Peyer's patch (tissue), 4 donors: ENCODE measurements around the gene SUMO3. TPM values are rescaled to one million over a fixed set of nuclear protein-coding genes. Genes with fewer than 3 reads are reported as not detected.

Experiments used
- DNase-seq, 3 donors: peaks; one replicate each; pipeline ENCODE4 v3.0.0-alpha.2; 2017 to 2019
- H3K27ac ChIP-seq, 4 donors: fragments of 200-600 bp; sonication (generic); one replicate each; pipeline ENCODE4 v1.5.1; 2016 to 2019
- H3K27me3 ChIP-seq, 2 donors: fragments of 200-600 bp; sonication (generic); one replicate each; pipeline ENCODE4 v1.5.1; 2019
- H3K36me3 ChIP-seq, 3 donors: fragments of 200-600 bp; sonication (generic); one replicate each; pipeline ENCODE4 v1.5.1; 2016 to 2019
- H3K4me1 ChIP-seq, 4 donors: fragments of 200-600 bp; sonication (generic); one replicate each; pipeline ENCODE4 v1.5.1; 2016 to 2019
- H3K4me3 ChIP-seq, 4 donors: fragments of 200-600 bp; sonication (generic); 1 replicate in 3 of 4; 2 replicates in 1 of 4; pipeline ENCODE4 v1.5.1; 2016 to 2019; ENCODE audit warnings: mild to moderate bottlenecking in 1 of 4
- H3K9me3 ChIP-seq, 4 donors: fragments of 200-600 bp; sonication (generic); one replicate each; pipeline ENCODE4 v1.5.1; 2016 to 2019; ENCODE audit warnings: mild to moderate bottlenecking in 1 of 4
- POLR2A ChIP-seq, 2 donors: fragments of 450-650 bp; IDR thresholded peaks; one replicate each; pipeline ENCODE4 v1.5.1; 2017; ENCODE audit warnings: antibody characterized with exemption in 2 of 2, mild to moderate bottlenecking in 2 of 2, moderate library complexity in 2 of 2
- total RNA-seq, 4 donors: library from RNA; depleted of rRNA; stranded (reverse); fragments of >200 nt; gene quantifications; one replicate each; pipeline ENCODE4 v1.1.0, GENCODE V29; 2016
- TF ChIP-seq, protein P1 (sequence below), 6 experiments: fragments of 450-650 bp in 4 of 6; fragments of 200-600 bp in 2 of 6; sonication (generic) in 1 of 6; IDR thresholded peaks; one replicate each; pipeline ENCODE4 v1.5.1; 2017 to 2019; ENCODE audit warnings: antibody characterized with exemption in 6 of 6, mild to moderate bottlenecking in 3 of 6, moderate library complexity in 1 of 6

The SUMO3 gene
- total RNA-seq, 4 donors from 2014 or later: 42.6 to 57.6 (median 49.8) TPM

DNA sequence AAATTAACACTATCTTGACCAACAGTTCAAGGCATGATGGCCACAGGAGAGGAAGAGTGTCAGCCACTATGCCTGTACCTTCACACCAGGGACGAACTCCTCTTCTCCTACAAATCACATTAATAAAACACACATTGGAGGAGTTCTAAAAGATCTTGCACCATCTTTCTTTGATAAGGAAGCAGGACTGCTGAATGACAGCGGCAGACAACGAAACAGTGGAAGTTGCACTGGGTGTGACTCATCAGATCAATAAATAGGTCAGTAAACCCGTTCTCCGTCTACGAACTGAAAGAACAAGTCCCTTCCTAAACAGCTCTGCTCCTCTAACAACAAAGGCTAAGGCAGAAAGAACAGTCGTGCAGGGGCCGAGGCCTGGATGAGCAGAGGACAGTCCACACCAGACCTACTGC lies 39.4 kb downstream of the SUMO3 start:
- no peak for TF ChIP-seq POLR2A (IDR thresholded peaks at IDR 0.05)
- TF ChIP-seq, protein P1, sequence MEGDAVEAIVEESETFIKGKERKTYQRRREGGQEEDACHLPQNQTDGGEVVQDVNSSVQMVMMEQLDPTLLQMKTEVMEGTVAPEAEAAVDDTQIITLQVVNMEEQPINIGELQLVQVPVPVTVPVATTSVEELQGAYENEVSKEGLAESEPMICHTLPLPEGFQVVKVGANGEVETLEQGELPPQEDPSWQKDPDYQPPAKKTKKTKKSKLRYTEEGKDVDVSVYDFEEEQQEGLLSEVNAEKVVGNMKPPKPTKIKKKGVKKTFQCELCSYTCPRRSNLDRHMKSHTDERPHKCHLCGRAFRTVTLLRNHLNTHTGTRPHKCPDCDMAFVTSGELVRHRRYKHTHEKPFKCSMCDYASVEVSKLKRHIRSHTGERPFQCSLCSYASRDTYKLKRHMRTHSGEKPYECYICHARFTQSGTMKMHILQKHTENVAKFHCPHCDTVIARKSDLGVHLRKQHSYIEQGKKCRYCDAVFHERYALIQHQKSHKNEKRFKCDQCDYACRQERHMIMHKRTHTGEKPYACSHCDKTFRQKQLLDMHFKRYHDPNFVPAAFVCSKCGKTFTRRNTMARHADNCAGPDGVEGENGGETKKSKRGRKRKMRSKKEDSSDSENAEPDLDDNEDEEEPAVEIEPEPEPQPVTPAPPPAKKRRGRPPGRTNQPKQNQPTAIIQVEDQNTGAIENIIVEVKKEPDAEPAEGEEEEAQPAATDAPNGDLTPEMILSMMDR (IDR thresholded peaks at IDR 0.05): no peak
- Histone ChIP-seq H3K4me3 (no peak overlapping the region), H3K4me1 (peaks cover 0 to 16% (median 0%) of the 10 kb centered on the region in 4 donors), H3K27ac (peak overlapping the region in 1 of 4 donors; percentile 5), H3K36me3 (peaks cover 0 to 33% (median 0%) of the 10 kb centered on the region in 3 donors), H3K9me3 (no peaks in the 10 kb centered on the region), H3K27me3 (no peaks in the 10 kb centered on the region)
- DNase-seq: peak in 1 of 3 donors; percentile 64

DNA sequence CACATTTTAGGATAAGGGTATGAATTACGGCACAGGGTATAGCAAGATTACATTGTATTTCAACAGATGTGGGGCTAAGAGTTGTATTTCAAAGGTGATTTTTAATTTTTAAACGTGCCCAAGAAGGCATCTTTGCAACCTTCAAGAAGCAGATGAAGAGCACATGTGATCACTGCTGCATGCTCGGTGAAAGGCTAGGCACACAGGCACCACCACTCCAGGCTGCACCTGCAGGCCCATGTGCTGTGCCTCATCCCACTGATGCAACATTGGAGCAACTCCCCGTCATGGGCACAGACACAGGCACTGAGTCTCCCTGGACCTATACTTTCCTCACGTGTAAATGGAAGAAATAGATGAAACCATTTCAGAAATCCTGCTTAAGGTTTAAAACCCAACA lies 39.8 kb downstream of the SUMO3 start:
- Histone ChIP-seq H3K27ac (peak overlapping the region in 1 of 4 donors; percentile 5), H3K36me3 (peaks cover 0 to 37% (median 0%) of the 10 kb centered on the region in 3 donors)
- TF ChIP-seq, protein P1 (IDR thresholded peaks at IDR 0.05): no peak
- TF ChIP-seq POLR2A (IDR thresholded peaks at IDR 0.05): no peak

DNA sequence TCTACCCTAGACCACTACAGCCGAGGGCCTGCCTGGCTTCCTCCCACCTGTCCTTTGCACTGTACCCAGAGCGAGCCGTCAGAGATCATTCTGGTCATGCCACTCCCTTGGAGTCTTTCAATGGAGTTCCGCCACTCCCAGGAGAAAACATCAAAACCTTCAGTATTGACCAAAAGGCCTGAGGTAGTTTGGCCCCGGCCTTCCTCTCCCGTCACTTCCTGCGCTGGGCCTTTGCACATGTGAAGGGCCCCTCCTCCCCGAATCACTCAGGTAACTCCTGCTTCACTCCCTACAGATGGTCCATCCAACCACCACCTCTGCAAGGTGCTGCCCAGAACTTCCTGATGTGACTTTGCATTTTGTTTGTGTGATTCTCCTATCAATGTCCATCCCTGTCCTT lies 42.9 kb downstream of the SUMO3 start:
- Histone ChIP-seq H3K27me3 (no peaks in the 10 kb centered on the region), H3K4me3 (no peak overlapping the region), H3K9me3 (no peaks in the 10 kb centered on the region), H3K27ac (no peak overlapping the region), H3K4me1 (peaks cover 0 to 16% (median 0%) of the 10 kb centered on the region in 4 donors), H3K36me3 (peaks cover 0 to 64% (median 0%) of the 10 kb centered on the region in 3 donors)
- DNase-seq: no peak
- TF ChIP-seq, protein P1 (IDR thresholded peaks at IDR 0.05): no peak
- TF ChIP-seq POLR2A (IDR thresholded peaks at IDR 0.05): no peak

More for the DNA sequence above, 39.8 kb downstream of the SUMO3 start:
- no peaks in the 10 kb centered on the region for H3K27me3 ChIP-seq
- H3K9me3 ChIP-seq: no peaks in the 10 kb centered on the region
- DNase-seq: no peak
- no peak overlapping the region for H3K4me3 ChIP-seq
- H3K4me1 ChIP-seq: peaks cover 0 to 16% (median 0%) of the 10 kb centered on the region in 4 donors

DNA sequence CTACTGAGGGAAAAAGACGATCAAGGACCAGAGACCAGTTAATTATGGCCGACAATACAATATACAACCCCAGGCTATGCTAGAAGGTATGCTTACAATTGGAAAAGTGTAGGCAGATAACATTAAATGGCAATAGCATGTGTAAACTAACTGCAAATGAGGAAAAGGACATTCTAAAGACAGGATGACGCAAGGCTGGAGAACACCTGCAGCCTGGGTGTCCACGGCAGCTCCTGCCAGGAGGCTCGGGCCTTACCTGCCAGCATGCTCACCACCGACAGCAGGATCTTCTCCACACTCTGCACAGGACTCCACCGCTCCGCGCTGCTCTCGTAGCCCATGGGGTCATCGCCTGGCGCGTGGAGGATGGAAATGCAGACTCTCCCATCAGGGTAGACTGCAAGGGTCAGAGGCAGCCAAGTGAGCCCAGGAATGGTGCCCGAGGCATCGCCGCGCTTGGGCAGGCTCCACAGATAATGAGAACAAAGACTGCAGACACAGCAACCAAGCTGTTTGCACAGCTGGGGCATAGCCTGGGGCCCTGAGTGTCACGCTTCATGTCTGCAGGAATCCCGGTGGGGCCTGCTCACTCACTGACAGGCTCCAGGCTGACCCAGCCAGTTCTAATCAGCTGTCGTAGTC lies 44.5 kb downstream of the SUMO3 start:
- H3K36me3 ChIP-seq: peaks cover 0 to 70% (median 0%) of the 10 kb centered on the region in 3 donors
- no peak overlapping the region for H3K4me3 ChIP-seq
- no peak for TF ChIP-seq POLR2A (IDR thresholded peaks at IDR 0.05)
- TF ChIP-seq, protein P1 (IDR thresholded peaks at IDR 0.05): no peak
- H3K4me1 ChIP-seq: peaks cover 0 to 4% (median 0%) of the 10 kb centered on the region in 4 donors
- H3K27ac ChIP-seq: no peak overlapping the region
- H3K9me3 ChIP-seq: no peaks in the 10 kb centered on the region
- H3K27me3 ChIP-seq: no peaks in the 10 kb centered on the region
- peak in 1 of 3 donors; percentile 32 for DNase-seq

DNA sequence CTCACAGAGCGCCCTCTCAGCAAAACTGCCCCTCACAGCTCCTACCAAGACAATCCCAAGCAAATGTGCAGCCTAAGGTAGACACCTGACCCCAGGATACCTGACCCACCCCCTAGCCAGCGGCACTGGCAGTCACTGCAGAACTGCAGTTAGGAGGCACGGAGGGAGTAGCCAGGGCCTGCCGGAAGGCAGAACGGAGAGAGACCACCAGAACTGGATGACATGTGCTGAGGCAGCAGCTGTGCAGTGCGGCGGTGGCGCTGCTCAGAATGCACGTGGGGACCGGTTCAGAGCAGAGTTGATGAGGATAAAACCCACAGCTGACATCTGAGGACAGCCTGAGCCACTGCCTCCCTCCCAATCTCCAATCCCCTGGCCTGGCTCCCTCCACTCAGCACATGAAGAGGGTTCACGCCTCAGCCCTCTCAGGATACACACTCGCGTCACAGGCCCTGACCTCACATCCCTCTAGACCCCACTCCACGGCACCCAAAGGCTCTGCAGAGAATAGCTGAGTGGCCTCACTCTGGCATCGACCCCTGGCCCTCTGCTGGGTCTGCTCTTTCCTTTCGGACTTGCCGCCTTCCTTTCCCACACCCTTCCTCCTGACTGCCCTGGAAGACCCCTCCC lies 45.9 kb downstream of the SUMO3 start:
- no peak for DNase-seq
- no peak overlapping the region for H3K4me3 ChIP-seq

More for the DNA sequence above, 45.9 kb downstream of the SUMO3 start:
- Histone ChIP-seq H3K36me3 (peaks cover 0 to 64% (median 0%) of the 10 kb centered on the region in 3 donors), H3K4me1 (no peaks in the 10 kb centered on the region), H3K27me3 (no peaks in the 10 kb centered on the region), H3K27ac (no peak overlapping the region), H3K9me3 (no peaks in the 10 kb centered on the region)
- no peak for TF ChIP-seq POLR2A (IDR thresholded peaks at IDR 0.05)
- TF ChIP-seq, protein P1 (IDR thresholded peaks at IDR 0.05): no peak
